Subcutaneous adipose tissue (tissue), 4 donors: Measurements from ENCODE around the gene PAPOLG. TPM values are rescaled to one million over a fixed set of nuclear protein-coding genes. Genes with fewer than 3 reads are reported as not detected.

Experiments used
- total RNA-seq, 4 donors: library from RNA; depleted of rRNA; stranded (reverse); fragments of >200 nt; gene quantifications; one replicate each; pipeline ENCODE4 v1.1.0, GENCODE V29; 2016
- TF ChIP-seq, protein P1 (sequence below): fragments of 450-650 bp; IDR thresholded peaks from one replicate; pipeline ENCODE4 v1.5.1; 2016; ENCODE audit warnings: low read depth, mild to moderate bottlenecking, control low read depth, antibody characterized with exemption, moderate library complexity

Gene PAPOLG
- total RNA-seq, 4 donors from 2014 or later = 14.1 to 21.8 (median 19.0) TPM

GRCh38 chr2:60819936-60820335 lies 63.9 kb downstream of the PAPOLG start:
- TF ChIP-seq, protein P1, sequence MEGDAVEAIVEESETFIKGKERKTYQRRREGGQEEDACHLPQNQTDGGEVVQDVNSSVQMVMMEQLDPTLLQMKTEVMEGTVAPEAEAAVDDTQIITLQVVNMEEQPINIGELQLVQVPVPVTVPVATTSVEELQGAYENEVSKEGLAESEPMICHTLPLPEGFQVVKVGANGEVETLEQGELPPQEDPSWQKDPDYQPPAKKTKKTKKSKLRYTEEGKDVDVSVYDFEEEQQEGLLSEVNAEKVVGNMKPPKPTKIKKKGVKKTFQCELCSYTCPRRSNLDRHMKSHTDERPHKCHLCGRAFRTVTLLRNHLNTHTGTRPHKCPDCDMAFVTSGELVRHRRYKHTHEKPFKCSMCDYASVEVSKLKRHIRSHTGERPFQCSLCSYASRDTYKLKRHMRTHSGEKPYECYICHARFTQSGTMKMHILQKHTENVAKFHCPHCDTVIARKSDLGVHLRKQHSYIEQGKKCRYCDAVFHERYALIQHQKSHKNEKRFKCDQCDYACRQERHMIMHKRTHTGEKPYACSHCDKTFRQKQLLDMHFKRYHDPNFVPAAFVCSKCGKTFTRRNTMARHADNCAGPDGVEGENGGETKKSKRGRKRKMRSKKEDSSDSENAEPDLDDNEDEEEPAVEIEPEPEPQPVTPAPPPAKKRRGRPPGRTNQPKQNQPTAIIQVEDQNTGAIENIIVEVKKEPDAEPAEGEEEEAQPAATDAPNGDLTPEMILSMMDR = no peak

DNA sequence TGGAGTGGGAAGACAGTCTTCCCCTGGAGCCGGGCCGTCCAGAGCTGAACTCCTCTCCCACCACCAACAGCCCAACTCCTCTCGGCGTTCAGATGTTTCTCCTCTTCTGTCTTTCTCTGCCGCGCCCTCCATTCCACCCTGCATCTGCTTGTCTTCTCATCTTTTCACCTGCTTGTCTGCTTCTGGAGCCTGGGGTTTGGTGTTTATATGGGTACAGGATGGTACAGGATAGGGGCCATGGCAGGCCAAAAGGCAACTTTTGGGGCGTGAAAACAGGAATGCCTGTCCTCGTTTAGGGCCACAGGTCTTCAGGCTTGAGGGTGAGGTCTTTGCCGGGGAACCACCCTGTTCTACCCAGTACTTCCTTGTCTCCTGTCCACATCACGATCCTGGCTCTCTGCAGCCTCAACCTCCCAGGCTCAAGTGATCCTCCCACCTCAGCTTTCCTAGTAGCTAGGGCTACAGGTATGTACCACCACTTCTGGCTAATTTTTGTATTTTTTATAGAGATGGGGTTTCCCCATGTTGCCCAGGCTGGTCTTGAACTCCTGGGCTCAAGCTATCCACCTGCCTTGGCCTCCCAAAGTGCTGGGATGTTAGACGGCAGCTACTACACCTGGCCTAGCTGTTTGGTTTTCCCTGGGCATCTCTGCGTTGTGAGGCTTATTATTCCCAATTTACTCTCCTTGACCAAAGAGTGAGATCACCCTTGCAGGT lies 64.5 kb downstream of the PAPOLG start:
- TF ChIP-seq, protein P1 = no peak

- TF ChIP-seq, protein P1 = no peak
Observed at GRCh38 chr2:60821133-60821469, 65.0 kb downstream of the PAPOLG start.

DNA sequence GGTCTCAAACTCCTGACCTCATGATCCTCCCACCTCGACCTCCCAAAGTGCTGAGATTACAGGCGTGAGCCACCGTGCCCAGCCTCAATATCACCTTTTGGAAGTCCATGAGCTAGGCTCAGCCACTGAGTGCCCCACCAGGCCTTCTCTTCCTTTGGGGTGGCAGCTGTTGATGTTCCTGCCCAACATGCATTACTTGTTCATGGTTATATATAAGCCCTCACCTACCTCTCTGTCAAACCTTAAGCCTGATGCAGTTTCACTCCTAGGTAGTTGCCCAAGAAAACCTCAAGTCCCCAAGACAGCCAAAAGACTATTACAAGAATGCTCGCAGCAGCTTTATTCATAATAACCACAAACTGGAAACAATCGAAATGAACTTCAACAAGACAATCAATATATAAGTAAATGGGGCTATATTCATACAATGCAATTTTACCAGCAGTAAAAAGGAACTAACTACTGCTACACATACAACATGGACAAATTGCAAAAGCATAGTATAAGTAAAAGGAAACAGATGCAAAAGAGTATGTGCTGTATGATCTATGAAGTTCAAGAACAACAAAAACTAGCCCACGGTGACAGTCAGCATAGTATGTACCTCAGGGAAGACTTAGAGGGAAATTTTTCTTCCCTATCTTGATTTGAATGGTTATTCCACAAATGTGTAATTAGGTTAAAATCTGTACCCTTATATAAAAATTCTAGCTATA lies 65.7 kb downstream of the PAPOLG start:
- TF ChIP-seq, protein P1 = no peak

DNA sequence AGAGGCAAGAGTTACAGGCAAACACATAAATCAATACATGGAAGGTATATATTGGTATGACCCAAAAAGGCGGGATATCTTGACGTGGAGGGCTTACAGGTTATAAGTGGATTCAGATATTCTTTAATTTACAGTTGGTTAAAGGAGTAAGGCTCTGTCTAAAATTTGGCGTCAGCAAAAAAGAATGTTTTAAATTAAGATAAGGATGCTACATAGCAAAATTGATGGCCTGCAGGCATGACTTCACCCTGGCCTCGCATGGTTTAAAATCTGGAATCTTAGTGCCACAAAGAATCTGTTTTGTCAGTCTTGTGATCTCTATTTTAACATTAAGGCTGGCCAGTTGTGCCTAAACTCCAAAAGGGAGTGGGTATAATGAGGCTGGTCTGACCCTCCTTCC lies 66.9 kb downstream of the PAPOLG start:
- TF ChIP-seq, protein P1 = no peak

GRCh38 chr2:60823694-60824305 lies 67.7 kb downstream of the PAPOLG start:
- TF ChIP-seq, protein P1 = no peak

GRCh38 chr2:60825666-60826065 lies 69.6 kb downstream of the PAPOLG start:
- TF ChIP-seq, protein P1 = no peak
